ENCODE results near the gene CUZD1.
A peak's percentile ranks its signal among the peaks of the same experiment; 100 is the strongest.
"Not testable (repeated sequence)": the region's sequence is repeated elsewhere in the genome, so short reads cannot be mapped to it uniquely, and the experiment has no call there.

CUZD1 gene

GRCh38 chr10:122845783-122846332 lies at the start of gene CUZD1:
Gene CUZD1, minus strand, starts transcription at chr10:122845857. Its CDS starts 14 bp downstream, at chr10:122845843.
- DNase-seq = no peak

GRCh38 chr10:122894261-122894944 lies 48.7 kb upstream of the CUZD1 start:
- DNase-seq = no peak

GRCh38 chr10:122884166-122884565 lies 38.5 kb upstream of the CUZD1 start:
- no peak for DNase-seq

- no peak for DNase-seq
Measured at GRCh38 chr10:122882766-122883165, 37.1 kb upstream of the CUZD1 start.

GRCh38 chr10:122879339-122880273 lies 33.9 kb upstream of the CUZD1 start, which contains the start of gene FAM24B:
Gene FAM24B, minus strand, starts transcription at chr10:122879581. Its CDS starts 29,066 bp downstream, at chr10:122850515.
- peak; percentile 84 for DNase-seq

GRCh38 chr10:122878799-122879338 lies 33.2 kb upstream of the CUZD1 start:
- no peak for DNase-seq

GRCh38 chr10:122877264-122877663 lies 31.6 kb upstream of the CUZD1 start:
- no peak for DNase-seq

GRCh38 chr10:122876467-122876855 lies 30.8 kb upstream of the CUZD1 start:
- no peak for DNase-seq

GRCh38 chr10:122875843-122876466 lies 30.3 kb upstream of the CUZD1 start:
- no peak for DNase-seq

GRCh38 chr10:122871947-122872346 lies 26.3 kb upstream of the CUZD1 start:
- DNase-seq = not testable (repeated sequence)

- not testable (repeated sequence) for DNase-seq
Measured at GRCh38 chr10:122868768-122869167, 23.1 kb upstream of the CUZD1 start.

- DNase-seq = not testable (repeated sequence)
Measured at GRCh38 chr10:122866757-122867482, 21.3 kb upstream of the CUZD1 start.

GRCh38 chr10:122864901-122865300 lies 19.2 kb upstream of the CUZD1 start:
- DNase-seq = no peak

- DNase-seq = no peak
Measured at GRCh38 chr10:122864194-122864592, 18.5 kb upstream of the CUZD1 start.

- DNase-seq = no peak
Measured at GRCh38 chr10:122863216-122864193, 17.8 kb upstream of the CUZD1 start.

- no peak for DNase-seq
Measured at GRCh38 chr10:122861711-122862161, 16.1 kb upstream of the CUZD1 start.

GRCh38 chr10:122859527-122859926 lies 13.9 kb upstream of the CUZD1 start:
- DNase-seq = no peak

- not testable (repeated sequence) for DNase-seq
Measured at GRCh38 chr10:122858042-122858441, 12.4 kb upstream of the CUZD1 start.

- no peak for DNase-seq
Measured at GRCh38 chr10:122856902-122857301, 11.2 kb upstream of the CUZD1 start.

GRCh38 chr10:122855745-122856144 lies 10.1 kb upstream of the CUZD1 start:
- DNase-seq = no peak

GRCh38 chr10:122854648-122855047 lies 9.0 kb upstream of the CUZD1 start:
- DNase-seq = no peak
